HCT116 (cell line): ENCODE results near the gene FOXN3. TPM values are rescaled to one million over a fixed set of nuclear protein-coding genes. Genes with fewer than 3 reads are reported as not detected.

ENCODE experiments used
- ATAC-seq: fragments of 200-7000 bp; cut with Tn5 transposase; 2 replicates; pipeline ENCODE4 v1.9.1; 2020; ENCODE audit warnings: mild to moderate bottlenecking, moderate library complexity
- BruUV-seq: library from RNA; stranded (reverse); fragments of 400-500 nt; replicated peaks from 2 replicates; lab custom pipeline; 2021; lab: Mats Ljungman, UMichigan
- CTCF ChIA-PET: fragments of 300-600 bp; sonication (Branson Sonifier 250); formaldehyde crosslinking; loops from one replicate; lab custom pipeline; 2021; ENCODE audit warnings: antibody characterized with exemption; lab: Charles Lee
- POLR2A ChIA-PET: fragments of 300-600, 350-600 bp; sonication (Branson Sonifier 250); formaldehyde crosslinking; loops from one replicate; lab custom pipeline; 2021; ENCODE audit warnings: antibody characterized with exemption; lab: Charles Lee
- RAD21 ChIA-PET, 2 experiments: fragments of 300-600 bp; sonication (Branson Sonifier 250); formaldehyde crosslinking; loops; one replicate each; lab custom pipeline; 2023; ENCODE audit warnings: low total read pairs in 2 of 2; ENCODE audit not compliant: uncharacterized antibody in 2 of 2, unreplicated experiment in 2 of 2, low non-redundant PET in 1 of 2; lab: Charles Lee
- DNase-seq: peaks from one replicate; pipeline ENCODE4 v3.0.0-alpha.2; 2010; ENCODE audit warnings: low read depth, low spot score
- H2AFZ ChIP-seq: fragments of 200-600 bp; shearing (Covaris generic), sonication (generic); 2 replicates; pipeline ENCODE4 v1.6.1; 2017; ENCODE audit warnings: low read depth, mixed run types, mixed read lengths, antibody characterized with exemption, low read length; ENCODE audit not compliant: poor library complexity, severe bottlenecking
- H3K27ac ChIP-seq: 2 replicates; pipeline ENCODE4 v1.5.1; 2012; ENCODE audit warnings: low read depth, low read length
- H3K27me3 ChIP-seq: fragments of 200-600 bp; sonication (generic); 2 replicates; pipeline ENCODE4 v1.6.1; 2016; ENCODE audit warnings: mixed run types, low read length, mixed read lengths; ENCODE audit not compliant: insufficient read depth
- H3K36me3 ChIP-seq, 2 experiments: fragments of 200-500 bp in 1 of 2; fragments of 200-600 bp in 1 of 2; sonication (Bioruptor generic) in 1 of 2; sonication (generic) in 1 of 2; 2 replicates each; pipeline versions ENCODE4 v1.5.1 to v1.6.1; 2014 to 2016; ENCODE audit warnings: low read length in 2 of 2, inconsistent platforms in 1 of 2, mixed read lengths in 1 of 2, mixed run types in 1 of 2; ENCODE audit not compliant: insufficient read depth in 2 of 2, control insufficient read depth in 1 of 2
- H3K4me1 ChIP-seq, 2 experiments: fragments of 200-600 bp in 1 of 2; sonication (generic) in 1 of 2; 2 replicates each; pipeline versions ENCODE4 v1.5.1 to v1.6.1; 2012 to 2017; ENCODE audit warnings: low read length in 2 of 2, inconsistent platforms in 1 of 2, mild to moderate bottlenecking in 1 of 2, mixed read lengths in 1 of 2, mixed run types in 1 of 2, moderate library complexity in 1 of 2; ENCODE audit not compliant: insufficient read depth in 2 of 2, control insufficient read depth in 1 of 2
- H3K4me2 ChIP-seq: fragments of 200-600 bp; sonication (generic); 2 replicates; pipeline ENCODE4 v1.6.1; 2017; ENCODE audit warnings: mixed run types, low read length, mixed read lengths
- H3K4me3 ChIP-seq, 2 experiments: fragments of 200-600 bp in 1 of 2; sonication (generic) in 1 of 2; replicated peaks in 1 of 2; 2 replicates each; pipeline ENCODE4 v1.5.1; 2011 to 2016; ENCODE audit warnings: low read length in 2 of 2, control low read depth in 1 of 2, low read depth in 1 of 2, mild to moderate bottlenecking in 1 of 2, mixed read lengths in 1 of 2, mixed run types in 1 of 2
- H3K79me2 ChIP-seq: fragments of 200-600 bp; sonication (generic); 2 replicates; pipeline ENCODE4 v1.6.1; 2017; ENCODE audit warnings: mild to moderate bottlenecking, mixed run types, low read length, moderate library complexity, mixed read lengths; ENCODE audit not compliant: insufficient read depth
- H3K9ac ChIP-seq: fragments of 200-600 bp; sonication (generic); 2 replicates; pipeline ENCODE4 v1.6.1; 2016; ENCODE audit warnings: low read length, mixed read lengths
- H3K9me2 ChIP-seq: fragments of 200-600 bp; sonication (generic), shearing (Covaris generic); 2 replicates; pipeline ENCODE4 v1.6.1; 2017; ENCODE audit warnings: mixed run types, mild to moderate bottlenecking, moderate library complexity; ENCODE audit not compliant: insufficient read depth
- H3K9me3 ChIP-seq, 2 experiments: fragments of 200-500 bp in 1 of 2; fragments of 200-600 bp in 1 of 2; sonication (Bioruptor generic) in 1 of 2; sonication (generic) in 1 of 2; 2 replicates each; pipeline ENCODE4 v1.6.1; 2014 to 2017; ENCODE audit warnings: low read length in 2 of 2, mixed read lengths in 2 of 2, inconsistent platforms in 1 of 2, low read depth in 1 of 2, mild to moderate bottlenecking in 1 of 2, mixed run types in 1 of 2, moderate library complexity in 1 of 2; ENCODE audit not compliant: control insufficient read depth in 1 of 2, insufficient read depth in 1 of 2
- H4K20me1 ChIP-seq: fragments of 200-600 bp; sonication (generic), shearing (Covaris generic); 2 replicates; pipeline ENCODE4 v1.6.1; 2017; ENCODE audit warnings: mixed run types, mild to moderate bottlenecking, moderate library complexity; ENCODE audit not compliant: insufficient read depth
- CEBPB ChIP-seq: IDR thresholded peaks from 2 replicates; pipeline ENCODE4 v1.6.1; 2012; ENCODE audit warnings: low read depth
- EGR1 ChIP-seq: IDR thresholded peaks from 2 replicates; pipeline ENCODE4 v1.6.1; 2012; ENCODE audit warnings: low read depth
- ELF1 ChIP-seq: IDR thresholded peaks from 2 replicates; pipeline ENCODE4 v1.6.1; 2012; ENCODE audit warnings: low read depth, borderline replicate concordance
- EZH2phosphoT487 ChIP-seq: fragments of 200-600 bp; IDR thresholded peaks from 2 replicates; pipeline ENCODE4 v1.6.1; 2018; ENCODE audit warnings: antibody characterized with exemption, borderline replicate concordance
- FOSL1 ChIP-seq: IDR thresholded peaks from 2 replicates; pipeline ENCODE4 v1.6.1; 2012; ENCODE audit warnings: low read depth
- JUND ChIP-seq: IDR thresholded peaks from 2 replicates; pipeline ENCODE4 v1.6.1; 2012
- POLR2A ChIP-seq: IDR thresholded peaks from 2 replicates; pipeline ENCODE4 v1.7.0; 2011; ENCODE audit warnings: borderline replicate concordance; ENCODE audit not compliant: insufficient read depth, insufficient read length; ENCODE audit errors: extremely low read depth
- POLR2AphosphoS5 ChIP-seq: IDR thresholded peaks from 2 replicates; pipeline ENCODE4 v1.6.1; 2011; ENCODE audit warnings: mild to moderate bottlenecking, low read depth, low read length, moderate library complexity
- RAD21 ChIP-seq: IDR thresholded peaks from 2 replicates; pipeline ENCODE4 v1.6.1; 2012; ENCODE audit warnings: low read depth, mild to moderate bottlenecking
- TCF7L2 ChIP-seq: IDR thresholded peaks from 2 replicates; pipeline ENCODE4 v1.7.0; 2011; ENCODE audit warnings: borderline replicate concordance, inconsistent platforms; ENCODE audit not compliant: insufficient read depth, insufficient read length; ENCODE audit errors: extremely low read depth
- YY1 ChIP-seq: IDR thresholded peaks from 2 replicates; pipeline ENCODE4 v1.6.1; 2011; ENCODE audit warnings: low read length, low read depth, moderate library complexity, mild to moderate bottlenecking; ENCODE audit not compliant: insufficient replicate concordance; ENCODE audit errors: extremely low read depth
- ZFX ChIP-seq: fragments of 450-650 bp; IDR thresholded peaks from 2 replicates; pipeline ENCODE4 v1.6.1; 2017
- intact Hi-C: fragments of 100-400 bp; cut with micrococcal nuclease; formaldehyde crosslinking; loops from 2 replicates; pipeline ENCODE4 v1.10.0; 2022
- total RNA-seq: library from RNA; stranded (reverse); gene quantifications from one replicate; pipeline ENCODE4 v1.2.1, GENCODE V29; 2021; ENCODE audit not compliant: unreplicated experiment
- TF ChIP-seq, protein P1 (sequence below): IDR thresholded peaks from 2 replicates; pipeline ENCODE4 v1.6.1; 2012

The FOXN3 gene
- total RNA-seq, 1 experiment from 2014 or later, result 20.0 TPM

DNA sequence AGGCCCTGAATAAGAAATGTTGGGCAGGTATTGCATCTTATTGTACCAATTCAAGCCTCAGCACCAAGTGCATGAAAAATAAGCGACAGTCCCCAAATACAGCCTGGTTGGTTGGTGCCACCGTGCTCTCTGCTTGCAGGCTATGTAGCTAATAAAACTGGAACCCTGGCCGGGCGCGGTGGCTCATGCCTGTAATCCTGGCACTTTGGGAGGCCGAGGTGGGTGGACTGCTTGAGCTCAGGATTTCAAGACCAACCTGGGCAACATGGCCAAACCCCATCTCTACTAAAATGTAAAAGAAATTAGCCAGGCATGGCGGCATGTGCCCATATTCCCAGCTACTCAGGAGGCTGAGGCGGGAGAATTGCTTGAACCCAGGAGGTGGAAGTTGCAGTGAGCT, 25.5 kb downstream of the FOXN3 start:
- Histone ChIP-seq H3K9ac (no peak overlapping the region), H3K36me3 (no peaks in the 10 kb centered on the region), H3K27ac (no peak overlapping the region), H3K79me2 (0 out of 2 replicates have a peak, but pooled peaks cover 2% of the 10 kb centered on the region), H3K27me3 (no peaks in the 10 kb centered on the region)
- intact Hi-C loops, result no loop called here
- no peak for TF ChIP-seq ELF1
- TF ChIP-seq FOSL1, result no peak
- TF ChIP-seq JUND, result no peak
- no peak for TF ChIP-seq POLR2A
- TF ChIP-seq CEBPB, result no peak
- no peak for TF ChIP-seq TCF7L2
- TF ChIP-seq, protein P1, sequence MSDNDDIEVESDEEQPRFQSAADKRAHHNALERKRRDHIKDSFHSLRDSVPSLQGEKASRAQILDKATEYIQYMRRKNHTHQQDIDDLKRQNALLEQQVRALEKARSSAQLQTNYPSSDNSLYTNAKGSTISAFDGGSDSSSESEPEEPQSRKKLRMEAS, result no peak
- no peak for TF ChIP-seq YY1
- TF ChIP-seq ZFX, result no peak
- no peak for TF ChIP-seq POLR2AphosphoS5
- no peak for TF ChIP-seq EZH2phosphoT487
- TF ChIP-seq RAD21, result no peak
- TF ChIP-seq, all 23 proteins: peak for 0
- Histone ChIP-seq H3K4me2 (no peak overlapping the region), H3K4me1 (peaks cover 0 to 5% of the 10 kb centered on the region in 2 experiments; a peak in 1 of 4 replicates), H4K20me1 (no peaks in the 10 kb centered on the region), H2AFZ (no peak overlapping the region), H3K9me3 (no peaks in the 10 kb centered on the region), H3K9me2 (no peaks in the 10 kb centered on the region), H3K4me3 (no peak overlapping the region)
- ATAC-seq, result no peak
- POLR2A ChIA-PET, result no interaction called here
- no TSS peak for BruUV-seq
- no peak for DNase-seq
- CTCF ChIA-PET, result no interaction called here
- RAD21 ChIA-PET, result no interaction called here

DNA sequence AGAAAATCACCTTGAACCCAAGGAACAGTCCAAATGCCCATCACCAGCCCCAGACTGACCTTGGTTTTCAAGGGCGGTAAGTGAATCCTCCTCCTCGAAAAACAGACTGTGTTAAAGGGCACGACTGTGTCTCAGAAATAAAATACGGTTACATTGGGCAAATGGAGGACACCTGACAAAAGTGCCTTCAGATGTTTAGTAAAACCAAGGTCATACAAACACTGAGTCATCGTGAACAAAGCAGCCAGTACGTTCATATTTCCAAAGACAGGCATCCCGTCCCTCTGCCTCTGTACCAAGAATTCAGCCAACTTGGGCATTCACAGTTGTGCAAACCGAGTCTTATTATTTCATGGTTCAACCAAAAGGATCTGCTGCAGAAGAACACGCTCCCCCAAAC, 25.9 kb downstream of the FOXN3 start:
- H4K20me1 ChIP-seq, result no peaks in the 10 kb centered on the region
- ChIA-PET POLR2A (no interaction called here), CTCF (no interaction called here), RAD21 (no interaction called here)
- no peak overlapping the region for H2AFZ ChIP-seq
- H3K4me2 ChIP-seq, result no peak overlapping the region
- H3K9me3 ChIP-seq, result no peaks in the 10 kb centered on the region
- no peak overlapping the region for H3K4me3 ChIP-seq
- H3K27ac ChIP-seq, result no peak overlapping the region
- DNase-seq, result no peak
- BruUV-seq, result no TSS peak
- H3K9ac ChIP-seq, result no peak overlapping the region
- no peaks in the 10 kb centered on the region for H3K9me2 ChIP-seq
- intact Hi-C loops, result no loop called here
- no peaks in the 10 kb centered on the region for H3K36me3 ChIP-seq
- 0 out of 2 replicates have a peak, but pooled peaks cover 2% of the 10 kb centered on the region for H3K79me2 ChIP-seq
- no peak for ATAC-seq
- H3K27me3 ChIP-seq, result no peaks in the 10 kb centered on the region
- H3K4me1 ChIP-seq, result peaks cover 0 to 5% of the 10 kb centered on the region in 2 experiments; a peak in 1 of 4 replicates
- no peak for TF ChIP-seq EGR1
- peak; percentile 75 for TF ChIP-seq TCF7L2
